ENCODE data around the gene ALKBH8.
"Not testable (repeated sequence)": the region's sequence is repeated elsewhere in the genome, so short reads cannot be mapped to it uniquely, and the experiment has no call there.

Gene ALKBH8

DNA sequence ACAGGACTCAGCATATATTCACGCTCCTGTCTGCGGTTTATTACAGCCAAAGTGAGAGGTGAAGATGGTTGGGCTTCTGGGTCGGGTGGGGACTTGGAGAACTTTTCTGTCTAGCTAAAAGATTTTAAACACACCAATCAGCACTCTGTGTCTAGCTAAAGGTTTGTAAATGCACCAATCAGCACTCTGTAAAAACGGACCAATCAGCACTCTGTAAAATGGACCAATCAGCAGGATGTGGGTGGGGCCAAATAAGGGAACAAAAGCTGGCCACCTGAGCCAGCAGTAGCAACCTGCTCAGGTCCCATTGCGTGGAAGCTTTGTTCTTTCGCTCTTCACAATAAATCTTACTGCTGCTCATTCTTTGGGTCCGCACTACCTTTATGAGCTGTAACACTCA is 68.2 kb downstream of the ALKBH8 start:
- CTCF ChIA-PET; H3K4me3 ChIP-seq (ENCODE audit: low read depth, low read length); POLR2A ChIA-PET; H3K4me1 ChIP-seq (ENCODE audit: control insufficient read depth, insufficient read depth, low read length); H3K9me3 ChIP-seq (ENCODE audit: control insufficient read depth, insufficient read depth, low read depth, low read length); H3K27ac ChIP-seq (ENCODE audit: extremely low read depth, low read depth, low read length); H3K36me3 ChIP-seq (ENCODE audit: control insufficient read depth in 2 of 2, insufficient read depth in 1 of 2, low read length in 2 of 2): not testable (repeated sequence)

DNA sequence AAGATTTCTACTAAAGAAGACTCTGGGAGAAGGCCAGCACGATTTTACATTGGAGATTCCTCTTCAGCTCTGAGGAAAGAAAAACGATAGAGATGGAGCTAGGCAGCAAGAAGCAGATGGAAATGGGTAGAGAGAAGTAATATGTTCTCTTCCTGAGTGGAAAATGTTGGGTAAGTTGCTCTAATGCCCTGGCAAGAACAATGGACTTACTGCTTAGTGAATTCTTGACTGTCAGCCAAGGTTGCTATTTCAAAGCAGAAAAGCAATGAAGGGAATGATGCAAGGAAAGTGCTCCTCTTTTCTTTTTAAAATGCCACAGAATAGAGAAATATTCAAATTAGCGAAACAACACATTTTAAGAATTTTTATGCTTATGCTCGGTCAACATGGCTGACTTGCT is 69.5 kb downstream of the ALKBH8 start:
- POLR2A ChIA-PET = no interaction called here

DNA sequence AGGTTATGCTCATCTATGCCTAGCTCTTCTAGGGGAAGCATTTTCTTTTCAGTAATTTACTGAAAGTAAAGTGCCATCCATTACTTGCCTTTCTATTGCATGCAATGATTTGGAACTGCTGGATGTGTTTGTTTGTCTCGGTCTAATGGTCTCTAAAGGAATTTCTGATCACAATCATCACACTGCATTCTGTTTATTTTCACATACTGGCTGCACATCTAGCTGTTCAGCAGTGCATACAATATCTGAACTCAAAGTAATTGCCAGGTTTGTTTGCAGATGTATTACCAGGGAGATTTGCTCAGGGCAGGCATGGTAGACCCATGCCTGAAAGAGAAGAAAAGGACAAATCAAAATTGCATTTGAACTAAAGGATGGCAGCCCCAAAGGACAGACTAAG is 71.5 kb downstream of the ALKBH8 start:
- H3K4me3 ChIP-seq (ENCODE audit: low read depth, low read length) = no peak overlapping the region
- no peak overlapping the region for H3K27ac ChIP-seq (ENCODE audit: extremely low read depth, low read depth, low read length)
- H3K4me1 ChIP-seq (ENCODE audit: control insufficient read depth, insufficient read depth, low read length) = no peaks in the 10 kb centered on the region
- CTCF ChIA-PET = no interaction called here
- H3K36me3 ChIP-seq (ENCODE audit: control insufficient read depth in 2 of 2, insufficient read depth in 1 of 2, low read length in 2 of 2) = no peaks in the 10 kb centered on the region
- no peaks in the 10 kb centered on the region for H3K9me3 ChIP-seq (ENCODE audit: control insufficient read depth, insufficient read depth, low read depth, low read length)
- POLR2A ChIA-PET = no interaction called here
- no peak for TF ChIP-seq ZBTB21 (tag by site-specific recombination; IDR thresholded peaks at IDR 0.05)
- no peak for TF ChIP-seq ZNF350 (tag by site-specific recombination; IDR thresholded peaks at IDR 0.05)
- no peak for TF ChIP-seq ZNF624 (tag by site-specific recombination; IDR thresholded peaks at IDR 0.05)
- TF ChIP-seq MEIS1 (CRISPR knock-in tag; IDR thresholded peaks at IDR 0.05; ENCODE audit: borderline replicate concordance) = no peak
- TF ChIP-seq SP2 (tag by site-specific recombination; IDR thresholded peaks at IDR 0.05) = no peak
- no peak for TF ChIP-seq ZNF394 (tag by site-specific recombination; IDR thresholded peaks at IDR 0.05; ENCODE audit: borderline replicate concordance)
- TF ChIP-seq ZNF391 (tag by site-specific recombination; IDR thresholded peaks at IDR 0.05; ENCODE audit: borderline replicate concordance, low read depth) = no peak
- TF ChIP-seq ZNF510 (tag by site-specific recombination; IDR thresholded peaks at IDR 0.05; ENCODE audit: insufficient replicate concordance) = no peak
- TF ChIP-seq ZNF18 (tag by site-specific recombination; IDR thresholded peaks at IDR 0.05) = no peak
- no peak for TF ChIP-seq ZNF184 (tag by site-specific recombination; IDR thresholded peaks at IDR 0.05)
- TF ChIP-seq PRDM6 (tag by site-specific recombination; IDR thresholded peaks at IDR 0.05) = no peak
- TF ChIP-seq OVOL3 (tag by site-specific recombination; IDR thresholded peaks at IDR 0.05) = no peak
- TF ChIP-seq ZBTB7A (tag by site-specific recombination; IDR thresholded peaks at IDR 0.05; ENCODE audit: low read depth) = no peak
- TF ChIP-seq ZNF26 (tag by site-specific recombination; IDR thresholded peaks at IDR 0.05) = no peak
- no peak for TF ChIP-seq ZBTB1 (tag by site-specific recombination; IDR thresholded peaks at IDR 0.05)

More for the DNA sequence above, 69.5 kb downstream of the ALKBH8 start:
- H3K4me1 ChIP-seq (ENCODE audit: control insufficient read depth, insufficient read depth, low read length) = no peaks in the 10 kb centered on the region
- H3K4me3 ChIP-seq (ENCODE audit: low read depth, low read length) = no peak overlapping the region
- no peaks in the 10 kb centered on the region for H3K9me3 ChIP-seq (ENCODE audit: control insufficient read depth, insufficient read depth, low read depth, low read length)
- no peak overlapping the region for H3K27ac ChIP-seq (ENCODE audit: extremely low read depth, low read depth, low read length)
- CTCF ChIA-PET = interaction anchor here (0.6 kb wide), 1 partner anchor 12 kb away, joined by 3 read pairs; no protein-coding TSS in a partner anchor
- no peak for TF ChIP-seq ZNF658 (tag by site-specific recombination; IDR thresholded peaks at IDR 0.05)
- TF ChIP-seq, protein P1, sequence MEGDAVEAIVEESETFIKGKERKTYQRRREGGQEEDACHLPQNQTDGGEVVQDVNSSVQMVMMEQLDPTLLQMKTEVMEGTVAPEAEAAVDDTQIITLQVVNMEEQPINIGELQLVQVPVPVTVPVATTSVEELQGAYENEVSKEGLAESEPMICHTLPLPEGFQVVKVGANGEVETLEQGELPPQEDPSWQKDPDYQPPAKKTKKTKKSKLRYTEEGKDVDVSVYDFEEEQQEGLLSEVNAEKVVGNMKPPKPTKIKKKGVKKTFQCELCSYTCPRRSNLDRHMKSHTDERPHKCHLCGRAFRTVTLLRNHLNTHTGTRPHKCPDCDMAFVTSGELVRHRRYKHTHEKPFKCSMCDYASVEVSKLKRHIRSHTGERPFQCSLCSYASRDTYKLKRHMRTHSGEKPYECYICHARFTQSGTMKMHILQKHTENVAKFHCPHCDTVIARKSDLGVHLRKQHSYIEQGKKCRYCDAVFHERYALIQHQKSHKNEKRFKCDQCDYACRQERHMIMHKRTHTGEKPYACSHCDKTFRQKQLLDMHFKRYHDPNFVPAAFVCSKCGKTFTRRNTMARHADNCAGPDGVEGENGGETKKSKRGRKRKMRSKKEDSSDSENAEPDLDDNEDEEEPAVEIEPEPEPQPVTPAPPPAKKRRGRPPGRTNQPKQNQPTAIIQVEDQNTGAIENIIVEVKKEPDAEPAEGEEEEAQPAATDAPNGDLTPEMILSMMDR (tag by site-specific recombination; IDR thresholded peaks at IDR 0.05) = no peak
- TF ChIP-seq ZEB2 (tag by site-specific recombination; IDR thresholded peaks at IDR 0.05) = no peak
- TF ChIP-seq FEZF1 (tag by site-specific recombination; IDR thresholded peaks at IDR 0.05) = no peak
- TF ChIP-seq ZNF366 (tag by site-specific recombination; conservative IDR thresholded peaks at IDR 0.05) = no peak
- no peak for TF ChIP-seq ZNF585B (tag by site-specific recombination; IDR thresholded peaks at IDR 0.05)
- TF ChIP-seq SALL2 (tag by site-specific recombination; IDR thresholded peaks at IDR 0.05; ENCODE audit: borderline replicate concordance) = no peak
- no peak for TF ChIP-seq ZNF529 (tag by site-specific recombination; IDR thresholded peaks at IDR 0.05; ENCODE audit: insufficient replicate concordance)
- no peak for TF ChIP-seq ZNF433 (tag by site-specific recombination; IDR thresholded peaks at IDR 0.05; ENCODE audit: low read depth)
- H3K36me3 ChIP-seq (ENCODE audit: control insufficient read depth in 2 of 2, insufficient read depth in 1 of 2, low read length in 2 of 2) = no peaks in the 10 kb centered on the region

Measured in HEK293 (cell line).